Measurements from ENCODE around the gene SAMSN1. TPM values are rescaled to one million over a fixed set of nuclear protein-coding genes. Genes with fewer than 3 reads are reported as not detected.

Gene SAMSN1
- total and polyA plus RNA-seq, 9 of the 15 experiments (the other 6 are each of a cell fraction or from before 2014, with no cell fraction given) = 101 to 223 (median 159) TPM

DNA sequence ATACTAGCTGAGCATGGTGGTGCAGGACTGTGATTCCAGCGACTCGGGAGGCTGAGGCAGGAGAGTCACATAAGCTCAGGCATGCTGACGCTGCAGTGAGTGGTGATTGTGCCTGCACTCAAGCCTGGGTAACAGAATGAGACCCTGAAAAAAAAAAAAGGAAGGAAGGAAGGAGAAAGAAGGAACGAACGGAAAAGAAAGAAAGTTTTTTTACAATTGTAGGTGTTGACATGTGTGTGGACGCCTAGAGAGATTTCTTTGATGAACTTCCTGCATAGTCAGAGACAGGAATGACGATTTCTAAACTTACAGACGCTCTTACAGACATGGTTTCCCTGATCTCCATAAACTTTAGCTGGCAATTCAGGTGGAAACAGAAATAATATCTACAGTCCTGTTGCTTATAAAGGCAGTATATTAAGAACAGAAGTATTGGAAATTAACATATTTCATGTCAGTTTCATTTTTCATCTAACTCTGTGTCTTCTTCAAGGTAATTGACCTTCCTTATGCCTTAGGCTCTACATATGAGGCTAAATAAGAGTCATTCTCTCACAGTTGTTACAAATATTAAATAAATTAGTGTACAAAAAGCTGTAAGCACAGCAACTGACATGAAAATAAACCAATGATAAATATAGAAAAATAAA lies 4.1 kb downstream of the SAMSN1 start (continued):
- TF ChIP-seq SMAD4 (CRISPR knock-in tag; conservative IDR thresholded peaks at IDR 0.05) = peak; percentile 62
- TF ChIP-seq ZNF384 (IDR thresholded peaks at IDR 0.05; ENCODE audit: low read depth, low read length) = peak; percentile 55; the same call in 1 of the 2 replicates
- no peak for TF ChIP-seq ZC3H11A (IDR thresholded peaks at IDR 0.05; ENCODE audit: low read depth, low read length)
- TF ChIP-seq FOXK2 (conservative IDR thresholded peaks at IDR 0.05 in 1 of 2, IDR thresholded peaks at IDR 0.05 in 1 of 2; ENCODE audit: low read depth in 2 of 2) = 0 out of 4 replicates have a peak, but pooled peaks of 1 of the 2 experiments have one; percentile 42
- no peak for TF ChIP-seq PBX2 (CRISPR knock-in tag; IDR thresholded peaks at IDR 0.05; ENCODE audit: low read depth)
- peak; percentile 34; the same call in 1 of the 2 replicates for TF ChIP-seq PBX2 (tag; conservative IDR thresholded peaks at IDR 0.05; ENCODE audit: low read depth)
- TF ChIP-seq, protein P1, sequence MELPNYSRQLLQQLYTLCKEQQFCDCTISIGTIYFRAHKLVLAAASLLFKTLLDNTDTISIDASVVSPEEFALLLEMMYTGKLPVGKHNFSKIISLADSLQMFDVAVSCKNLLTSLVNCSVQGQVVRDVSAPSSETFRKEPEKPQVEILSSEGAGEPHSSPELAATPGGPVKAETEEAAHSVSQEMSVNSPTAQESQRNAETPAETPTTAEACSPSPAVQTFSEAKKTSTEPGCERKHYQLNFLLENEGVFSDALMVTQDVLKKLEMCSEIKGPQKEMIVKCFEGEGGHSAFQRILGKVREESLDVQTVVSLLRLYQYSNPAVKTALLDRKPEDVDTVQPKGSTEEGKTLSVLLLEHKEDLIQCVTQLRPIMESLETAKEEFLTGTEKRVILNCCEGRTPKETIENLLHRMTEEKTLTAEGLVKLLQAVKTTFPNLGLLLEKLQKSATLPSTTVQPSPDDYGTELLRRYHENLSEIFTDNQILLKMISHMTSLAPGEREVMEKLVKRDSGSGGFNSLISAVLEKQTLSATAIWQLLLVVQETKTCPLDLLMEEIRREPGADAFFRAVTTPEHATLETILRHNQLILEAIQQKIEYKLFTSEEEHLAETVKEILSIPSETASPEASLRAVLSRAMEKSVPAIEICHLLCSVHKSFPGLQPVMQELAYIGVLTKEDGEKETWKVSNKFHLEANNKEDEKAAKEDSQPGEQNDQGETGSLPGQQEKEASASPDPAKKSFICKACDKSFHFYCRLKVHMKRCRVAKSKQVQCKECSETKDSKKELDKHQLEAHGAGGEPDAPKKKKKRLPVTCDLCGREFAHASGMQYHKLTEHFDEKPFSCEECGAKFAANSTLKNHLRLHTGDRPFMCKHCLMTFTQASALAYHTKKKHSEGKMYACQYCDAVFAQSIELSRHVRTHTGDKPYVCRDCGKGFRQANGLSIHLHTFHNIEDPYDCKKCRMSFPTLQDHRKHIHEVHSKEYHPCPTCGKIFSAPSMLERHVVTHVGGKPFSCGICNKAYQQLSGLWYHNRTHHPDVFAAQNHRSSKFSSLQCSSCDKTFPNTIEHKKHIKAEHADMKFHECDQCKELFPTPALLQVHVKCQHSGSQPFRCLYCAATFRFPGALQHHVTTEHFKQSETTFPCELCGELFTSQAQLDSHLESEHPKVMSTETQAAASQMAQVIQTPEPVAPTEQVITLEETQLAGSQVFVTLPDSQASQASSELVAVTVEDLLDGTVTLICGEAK (IDR thresholded peaks at IDR 0.05) = peak; percentile 67
- TF ChIP-seq, protein P1 (CRISPR knock-in tag; IDR thresholded peaks at IDR 0.05) = no peak
- peak in 1 of 2 experiments; percentile 54 for TF ChIP-seq AFF1 (IDR thresholded peaks at IDR 0.05; ENCODE audit: low read depth in 1 of 2, partially characterized antibody in 2 of 2)
- TF ChIP-seq MAZ (CRISPR knock-in tag; conservative IDR thresholded peaks at IDR 0.05 in 1 of 2, IDR thresholded peaks at IDR 0.05 in 1 of 2) = 0 out of 4 replicates have a peak, but pooled peaks of 1 of the 2 experiments have one; percentile 25

Data from K562 (cell line).